GM18507 (cell line): ENCODE results near the gene ABI1.

Experiments
- DNase-seq: peaks from one replicate; pipeline ENCODE4 v3.0.0; 2011; ENCODE audit warnings: low read depth; ENCODE audit not compliant: insufficient read length; ENCODE audit errors: extremely low spot score
- FAIRE-seq: peaks from 2 replicates; lab custom pipeline; 2011; peaks lifted over from hg19 to GRCh38; lab: Jason Lieb, UNC

Gene ABI1

DNA sequence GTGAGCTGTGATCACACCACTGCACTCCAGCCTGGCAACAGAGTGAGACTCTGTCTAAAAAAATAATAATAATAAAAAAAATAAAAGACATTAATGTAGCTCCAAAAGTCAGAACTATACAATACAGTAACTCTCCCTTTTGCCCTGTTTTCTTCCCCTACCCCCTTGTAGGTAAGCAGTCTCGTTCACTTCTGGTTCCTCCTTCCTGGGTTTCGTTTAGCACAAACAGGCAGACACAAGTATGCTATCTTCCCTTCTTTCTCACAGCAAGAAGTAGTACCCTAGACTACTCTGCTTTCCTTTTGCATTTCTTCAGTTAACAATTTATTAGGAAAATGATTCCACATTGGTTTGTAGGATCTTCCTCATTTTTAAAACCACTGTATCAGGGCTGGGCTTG, 130.2 kb downstream of the ABI1 start:
- FAIRE-seq (no peak), DNase-seq (no peak)

GRCh38 chr10:26729395-26729794, 131.4 kb downstream of the ABI1 start:
- DNase-seq (no peak), FAIRE-seq (no peak)

DNA sequence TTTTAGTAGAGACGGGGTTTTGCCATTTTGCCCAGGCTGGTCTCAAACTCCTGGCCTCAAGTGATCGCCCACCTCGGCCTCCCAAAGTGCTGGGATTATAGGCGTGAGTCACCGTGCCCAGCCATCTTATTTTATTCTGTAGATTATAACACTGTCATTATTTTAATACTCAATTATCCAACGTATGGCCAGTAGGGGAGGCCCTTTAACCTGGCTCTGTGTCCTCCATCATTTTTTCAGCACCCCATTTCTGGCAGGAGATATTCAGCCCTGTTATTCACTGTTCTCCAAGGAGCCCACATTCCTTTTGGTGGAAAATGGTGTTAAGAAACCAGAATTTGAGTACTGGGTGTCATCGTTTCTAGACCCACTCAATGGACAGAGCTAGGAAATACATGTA, 131.8 kb downstream of the ABI1 start:
- no peak for DNase-seq
- FAIRE-seq, result no peak

DNA sequence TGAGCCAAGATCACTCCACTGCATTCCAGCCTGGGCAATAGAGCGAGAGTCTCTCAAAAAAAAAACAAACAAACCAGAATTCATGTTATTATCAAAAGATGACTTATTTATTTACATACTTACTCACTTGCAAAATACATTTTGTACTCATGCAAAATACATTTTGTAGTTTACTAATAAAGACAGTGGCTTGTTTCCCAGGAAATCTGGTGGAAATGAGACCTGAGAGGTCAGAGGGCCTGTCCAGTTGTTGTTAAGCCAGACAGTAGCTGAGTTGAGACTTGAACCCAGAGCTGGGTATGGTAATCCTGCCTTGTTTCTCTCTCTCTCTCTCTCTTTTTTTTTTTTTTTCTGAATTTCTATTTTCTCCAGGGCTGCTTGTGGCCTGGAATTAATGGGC, 133.8 kb downstream of the ABI1 start:
- no peak for FAIRE-seq

GRCh38 chr10:26725837-26726727, 134.7 kb downstream of the ABI1 start:
- FAIRE-seq, result peak; percentile 91
- peak; percentile 32 for DNase-seq

More for the DNA sequence above, 133.8 kb downstream of the ABI1 start:
- no peak for DNase-seq

DNA sequence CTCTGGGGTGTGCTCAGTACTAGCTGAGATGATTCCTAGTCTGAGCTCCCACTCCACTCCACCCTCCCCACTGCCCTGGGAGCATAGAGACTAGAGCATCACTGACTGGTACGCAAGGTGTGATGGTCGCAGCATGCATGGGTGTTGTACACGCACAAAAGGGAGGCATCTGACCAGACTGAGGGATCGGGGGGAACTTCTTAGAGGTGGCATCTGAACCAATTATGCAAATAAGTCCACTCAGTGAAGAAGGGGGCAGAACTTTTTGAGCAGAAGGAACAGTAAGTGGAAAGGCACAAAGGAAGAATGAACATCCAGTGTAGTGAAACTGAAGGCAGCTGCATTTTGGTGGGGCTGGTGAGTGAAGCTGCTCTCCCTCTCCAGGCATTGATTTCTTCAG, 137.7 kb downstream of the ABI1 start:
- DNase-seq (no peak), FAIRE-seq (no peak)

DNA sequence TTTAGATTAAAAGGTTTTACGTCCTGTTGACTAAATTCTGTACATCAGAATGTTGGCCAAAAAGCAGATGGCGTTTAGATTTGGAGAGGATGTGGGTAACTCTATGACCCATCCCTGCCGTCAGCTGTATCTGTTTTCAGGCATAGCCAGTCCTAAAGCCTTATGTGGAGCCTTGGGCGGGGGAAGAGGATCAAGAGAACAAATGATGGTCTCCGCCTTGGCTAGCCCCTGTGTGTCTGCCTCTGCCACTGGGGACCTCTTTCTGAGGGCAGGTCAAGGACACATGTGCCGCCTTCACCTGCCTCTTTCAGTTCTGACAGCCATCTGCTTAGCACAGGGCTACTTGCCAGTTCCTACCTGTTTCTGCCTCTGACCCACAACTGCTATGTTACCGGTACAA, 139.2 kb downstream of the ABI1 start:
- FAIRE-seq (no peak), DNase-seq (no peak)

DNA sequence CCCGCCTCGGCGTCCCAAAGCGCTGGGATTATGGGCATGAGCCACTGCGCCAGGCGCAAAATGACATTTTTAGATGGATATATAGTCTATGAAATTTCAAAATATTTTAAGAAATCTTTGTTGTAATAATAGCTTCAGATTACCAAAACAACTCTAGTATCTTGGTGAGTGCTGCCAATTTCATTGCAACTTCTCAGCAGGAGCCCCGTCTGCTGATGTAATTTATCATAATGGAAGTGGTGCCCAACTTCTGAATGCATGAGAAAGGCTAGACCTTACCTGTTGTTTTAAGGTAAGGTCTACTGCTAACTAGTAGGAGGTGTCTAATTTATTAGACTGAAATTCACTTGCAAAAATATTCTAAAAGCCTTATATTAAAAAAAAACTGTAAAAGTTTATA, 143.3 kb downstream of the ABI1 start:
- FAIRE-seq (no peak), DNase-seq (no peak)

DNA sequence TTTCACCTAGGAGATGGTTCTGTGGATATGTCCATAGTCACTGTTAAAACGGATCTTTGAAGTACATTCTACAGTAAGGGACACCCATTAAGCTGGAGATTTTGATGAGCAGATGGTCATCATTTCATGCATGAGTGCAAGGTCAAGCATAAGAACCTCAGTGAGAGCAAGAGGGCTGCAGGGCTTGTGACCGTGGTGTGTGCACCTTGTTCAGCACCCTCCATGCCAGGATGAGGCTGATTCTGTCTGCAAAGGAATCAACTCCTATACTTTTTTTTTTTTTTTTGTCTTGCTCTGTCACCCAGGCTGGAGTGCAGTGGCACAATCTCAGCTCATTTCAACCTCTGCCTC, 145.6 kb downstream of the ABI1 start:
- no peak for DNase-seq
- no peak for FAIRE-seq

DNA sequence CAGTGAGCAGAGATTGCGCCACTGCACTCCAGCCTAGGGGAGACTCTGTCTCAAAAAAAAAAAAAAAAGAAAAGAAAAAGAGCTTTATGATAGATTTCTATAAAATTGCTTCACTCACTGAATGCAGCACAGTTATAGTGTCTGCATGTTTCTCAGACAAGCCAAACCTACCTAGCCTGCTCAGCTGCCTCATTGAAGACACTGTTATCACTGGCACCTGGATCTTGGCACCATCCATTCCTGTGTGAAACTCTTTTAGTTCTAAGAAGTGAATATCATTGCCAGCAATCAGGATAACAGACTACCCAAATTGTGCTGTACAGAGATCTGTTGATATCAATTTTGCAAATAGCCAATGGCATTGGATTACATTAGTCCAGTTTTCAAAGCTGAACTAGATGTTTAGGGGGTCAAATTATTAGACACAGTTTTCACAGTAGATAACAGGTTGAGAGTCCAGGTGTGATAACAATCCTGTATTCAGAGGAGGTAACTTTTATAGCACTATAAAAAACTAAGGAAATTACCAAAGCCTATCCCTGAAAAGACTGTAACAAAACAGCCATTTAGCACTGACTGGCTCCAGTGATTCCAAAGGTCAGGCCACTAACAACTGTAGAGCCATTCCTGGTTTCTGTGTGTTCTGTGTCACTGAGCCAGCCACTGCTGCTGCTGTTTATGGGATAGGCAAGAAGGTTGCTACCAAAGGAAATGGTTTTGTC, 146.2 kb downstream of the ABI1 start:
- no peak for FAIRE-seq
- DNase-seq, result no peak

DNA sequence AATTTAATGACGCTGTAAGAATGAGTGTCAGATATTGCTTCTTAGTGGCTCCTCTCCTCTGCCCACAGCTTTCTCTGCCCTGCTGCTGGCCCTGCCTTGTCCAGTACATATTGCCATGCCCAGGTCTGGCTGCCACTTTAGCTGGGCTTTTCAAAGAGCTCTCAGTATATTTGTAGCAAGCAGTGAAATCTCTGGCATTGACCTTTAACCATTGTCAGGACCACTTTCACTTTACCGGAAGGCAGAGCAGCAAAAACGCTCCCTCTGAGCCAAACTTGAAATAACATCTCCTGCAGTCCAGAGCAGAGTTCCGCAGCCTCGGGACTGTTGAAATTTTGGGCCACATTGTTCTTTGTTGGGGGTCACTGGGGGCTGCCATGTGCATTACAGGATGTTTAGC, 149.4 kb downstream of the ABI1 start:
- FAIRE-seq (no peak), DNase-seq (no peak)

DNA sequence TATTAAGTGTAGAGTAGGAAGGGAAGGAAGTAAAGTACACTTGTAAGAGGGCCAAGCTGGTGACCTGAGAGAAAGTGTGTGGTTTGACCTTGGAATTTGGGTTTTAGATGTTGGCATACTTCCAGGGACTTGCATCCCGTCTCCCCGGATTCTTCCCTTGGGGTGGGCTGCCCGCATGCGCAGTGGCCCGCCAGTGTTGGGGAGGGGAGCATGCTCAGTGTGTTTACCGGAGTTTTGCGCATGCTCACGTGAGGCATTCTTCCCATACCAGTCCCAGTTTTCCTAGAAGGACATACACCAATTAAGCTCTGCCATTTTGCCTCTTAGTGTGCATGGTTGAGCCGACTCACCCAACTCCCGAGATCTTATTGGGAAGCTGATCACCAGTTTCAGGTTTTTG, 153.8 kb downstream of the ABI1 start:
- DNase-seq (no peak), FAIRE-seq (no peak)

GRCh38 chr10:26706206-26706605, 154.6 kb downstream of the ABI1 start:
- DNase-seq (no peak), FAIRE-seq (no peak)

DNA sequence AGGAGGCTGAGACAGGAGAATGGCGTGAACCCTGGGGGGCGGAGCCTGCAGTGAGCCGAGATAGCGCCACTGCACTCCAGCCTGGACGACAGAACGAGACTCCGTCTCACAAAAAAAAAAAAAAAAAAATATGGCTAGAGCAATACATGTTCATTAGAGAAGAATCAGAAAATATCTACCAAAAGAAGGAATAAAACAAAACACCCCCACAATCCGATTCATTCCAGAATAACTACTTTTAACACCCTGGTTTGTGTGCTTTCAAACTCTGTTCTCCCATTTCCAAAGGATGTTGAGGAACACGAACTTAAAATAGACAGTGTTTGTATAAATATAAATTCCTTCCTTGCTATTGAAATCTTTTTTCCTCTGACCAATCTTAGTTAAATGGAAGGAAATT, 156.8 kb downstream of the ABI1 start:
- no peak for DNase-seq
- no peak for FAIRE-seq

DNA sequence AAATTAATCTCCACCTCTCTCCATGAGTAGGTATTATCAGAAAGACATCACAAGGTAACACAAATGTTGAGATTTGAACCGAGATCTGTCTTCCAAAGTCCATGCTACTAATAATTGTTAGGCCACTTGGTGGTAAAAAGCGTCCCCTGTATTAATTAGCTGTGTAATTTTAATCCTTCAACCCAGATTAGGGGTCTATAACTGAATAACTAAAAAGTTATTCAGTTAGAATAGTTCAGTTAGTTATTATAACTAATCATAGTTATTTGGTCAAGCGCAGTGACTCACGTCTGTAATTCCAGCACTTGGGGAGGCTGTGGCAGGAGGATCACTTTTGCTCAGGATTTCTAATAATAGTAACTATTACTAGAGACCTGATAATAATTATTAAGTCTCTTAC, 157.7 kb downstream of the ABI1 start:
- FAIRE-seq (no peak), DNase-seq (no peak)

DNA sequence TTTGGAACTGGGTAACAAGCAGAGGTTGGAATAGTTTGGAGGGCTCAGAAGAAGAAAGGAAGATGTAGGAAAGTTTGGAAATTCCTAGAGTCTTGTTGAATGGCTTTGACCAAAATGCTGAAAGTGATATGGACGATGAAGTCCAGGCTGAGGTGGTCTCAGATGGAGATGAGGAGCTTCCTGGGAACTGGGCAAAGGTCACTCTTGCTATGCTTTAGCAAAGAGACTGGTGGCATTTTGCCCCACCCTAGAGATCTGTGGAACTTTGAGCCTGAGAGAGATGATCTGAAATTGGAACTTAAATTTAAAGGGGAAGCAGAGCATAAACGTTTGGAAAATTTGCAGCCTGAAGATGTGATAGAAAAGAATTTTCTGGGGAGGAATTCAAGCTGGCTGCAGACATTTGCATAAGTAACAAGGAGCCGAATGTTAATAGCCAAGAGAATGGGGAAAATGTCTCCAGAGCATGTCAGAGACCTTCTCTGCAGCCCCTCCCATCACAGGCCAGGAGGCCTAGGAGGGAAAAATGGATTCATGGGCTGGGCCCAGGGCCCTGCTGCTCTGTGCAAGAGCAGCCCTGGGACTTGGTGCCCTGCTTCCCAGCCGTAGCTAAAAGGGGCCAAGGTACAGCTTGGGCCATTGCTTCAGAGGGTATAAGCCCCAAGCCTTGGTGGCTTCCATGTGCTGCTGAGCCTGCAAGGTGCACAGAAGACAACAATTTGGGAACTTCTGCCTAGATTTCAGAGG, 159.7 kb downstream of the ABI1 start:
- no peak for FAIRE-seq

DNA sequence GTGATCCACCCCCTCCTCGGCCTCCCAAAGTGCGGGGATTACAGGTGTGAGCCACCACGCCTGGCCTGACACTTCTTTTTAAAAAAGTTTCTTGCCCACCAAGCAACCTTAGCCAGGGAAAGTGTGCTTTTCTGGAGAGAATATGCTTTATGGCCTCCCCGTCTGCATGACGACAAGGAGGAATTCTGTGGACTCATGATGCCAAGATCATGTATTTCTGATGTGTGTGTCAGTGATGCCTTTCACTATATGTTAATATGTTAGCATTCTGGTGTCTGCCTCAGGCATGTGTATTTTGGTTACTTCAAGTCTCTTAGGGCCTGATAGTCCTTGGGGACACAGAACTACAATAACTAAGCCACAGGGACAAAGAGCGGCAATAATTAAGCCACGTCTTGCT, 161.1 kb downstream of the ABI1 start:
- DNase-seq, result no peak
- no peak for FAIRE-seq

More for the DNA sequence above, 159.7 kb downstream of the ABI1 start:
- no peak for DNase-seq

DNA sequence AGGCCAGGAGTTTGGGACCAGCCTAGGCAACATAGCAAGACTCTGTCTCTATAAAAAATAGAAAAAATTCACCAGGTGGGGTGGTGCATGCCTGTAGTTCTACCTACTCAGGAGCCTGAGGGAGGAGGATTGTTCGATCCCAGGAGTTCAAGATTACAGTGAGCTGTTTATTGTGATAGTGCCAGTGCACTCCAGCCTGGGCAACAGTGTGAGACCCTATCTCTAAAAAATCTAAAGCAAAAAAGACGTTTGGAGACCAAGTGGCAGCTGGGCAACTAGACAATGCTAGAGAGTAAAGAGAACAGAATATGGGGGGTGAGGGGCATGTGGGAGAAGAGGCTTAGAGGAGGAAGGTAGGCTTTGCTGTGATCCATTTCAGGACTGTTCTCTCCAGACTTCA, 161.8 kb downstream of the ABI1 start:
- FAIRE-seq, result no peak
- DNase-seq, result no peak

DNA sequence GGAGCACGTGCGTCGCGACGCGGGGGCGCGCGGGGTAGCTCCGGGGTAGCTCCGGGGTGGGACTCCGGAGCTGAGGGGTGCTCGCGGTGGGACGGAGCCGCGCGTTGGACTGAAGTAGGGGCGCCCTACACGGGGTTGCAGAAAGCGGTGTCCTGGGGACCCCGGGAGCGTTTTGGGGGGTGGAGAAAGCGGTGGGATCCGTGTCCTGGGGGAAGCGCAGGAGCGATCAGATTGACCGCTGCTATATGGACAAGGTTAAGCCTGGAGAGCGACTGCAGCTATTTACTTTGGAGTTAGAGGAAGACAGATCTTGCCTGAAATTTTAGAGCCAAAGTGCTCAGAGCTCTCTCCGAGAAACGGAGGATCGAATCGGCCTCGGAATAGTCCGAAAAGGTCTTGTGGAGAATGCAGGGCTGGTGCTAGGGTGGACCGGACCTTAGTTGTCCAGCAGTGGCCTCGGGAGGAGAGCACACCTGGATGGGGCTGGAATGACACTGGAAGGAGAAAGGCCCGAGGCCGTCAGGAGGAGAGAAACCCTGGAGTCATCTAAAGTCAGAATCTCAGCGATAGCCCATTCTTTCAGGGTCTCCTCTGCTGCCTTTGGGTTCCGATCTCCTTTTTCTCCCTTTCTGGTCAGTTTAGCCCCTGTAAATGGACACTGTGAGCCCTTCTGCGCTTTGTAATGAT, 162.7 kb downstream of the ABI1 start:
- DNase-seq (no peak), FAIRE-seq (no peak)
